Choroid plexus epithelial cell (primary cell): ENCODE data around the gene FAM120A.

Experiments
- DNase-seq: peaks from one replicate; pipeline ENCODE4 v3.0.0-alpha.2; 2010; ENCODE audit warnings: low read depth
- H3K4me3 ChIP-seq: 2 replicates; pipeline ENCODE4 v1.5.1; 2011; ENCODE audit warnings: low read depth, mild to moderate bottlenecking, control low read depth, low read length, moderate library complexity
- CTCF ChIP-seq: conservative IDR thresholded peaks from 2 replicates; pipeline ENCODE4 v1.5.1; 2011; ENCODE audit warnings: low read depth, mild to moderate bottlenecking, control low read depth, inconsistent platforms, low read length, moderate library complexity

Gene FAM120A

DNA sequence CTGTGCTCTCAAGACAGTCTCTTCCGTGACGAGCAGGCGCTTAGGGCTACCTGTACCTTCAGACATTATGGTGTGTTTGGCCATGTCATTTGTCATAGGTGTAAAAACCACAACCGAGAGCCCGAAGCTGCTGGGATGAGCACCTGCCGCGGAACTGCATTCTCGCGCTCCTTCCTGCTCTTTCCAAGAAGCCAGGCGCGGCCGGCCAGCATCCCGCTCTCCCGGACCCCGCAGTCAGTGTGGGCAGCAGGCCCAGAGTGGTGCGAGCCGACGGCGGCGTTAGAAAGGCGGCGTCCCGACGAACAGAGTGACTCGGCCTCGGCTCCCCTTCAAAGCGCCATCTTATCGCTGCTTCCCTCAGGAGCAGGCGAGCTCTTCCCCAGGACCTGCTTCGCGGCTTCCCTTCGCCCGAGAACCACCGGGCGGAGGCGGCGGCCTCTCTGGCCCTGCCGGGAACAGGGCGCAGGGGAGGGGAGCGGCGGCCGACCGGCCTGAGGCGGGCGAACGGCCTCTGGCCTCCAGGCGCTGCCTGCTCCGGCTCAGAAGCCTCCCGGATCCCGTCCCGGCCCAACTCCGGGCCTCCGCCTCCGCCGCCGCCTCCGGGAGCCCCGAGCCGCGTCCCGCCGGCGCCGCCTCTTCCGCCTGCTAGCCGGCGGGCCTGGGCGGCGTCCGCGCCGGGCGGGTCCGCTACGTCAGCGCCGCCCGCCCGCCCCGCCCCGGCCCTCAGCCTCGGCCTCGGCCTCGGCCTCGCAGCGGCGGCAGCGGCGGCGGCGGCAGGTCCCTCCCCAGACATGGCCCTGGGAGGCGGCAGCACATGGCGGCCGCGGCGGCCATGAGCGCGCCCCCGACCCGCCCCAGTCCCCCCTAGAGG lies at the start of gene FAM120A:
Gene FAM120A (plus strand): TSS at position 741 of the 871 bp plus-strand sequence. CDS start 231 bp downstream, outside the sequence.
- peak; percentile 75 for DNase-seq
- peak within 1 kb of the TSS; percentile 88 for H3K4me3 ChIP-seq

DNA sequence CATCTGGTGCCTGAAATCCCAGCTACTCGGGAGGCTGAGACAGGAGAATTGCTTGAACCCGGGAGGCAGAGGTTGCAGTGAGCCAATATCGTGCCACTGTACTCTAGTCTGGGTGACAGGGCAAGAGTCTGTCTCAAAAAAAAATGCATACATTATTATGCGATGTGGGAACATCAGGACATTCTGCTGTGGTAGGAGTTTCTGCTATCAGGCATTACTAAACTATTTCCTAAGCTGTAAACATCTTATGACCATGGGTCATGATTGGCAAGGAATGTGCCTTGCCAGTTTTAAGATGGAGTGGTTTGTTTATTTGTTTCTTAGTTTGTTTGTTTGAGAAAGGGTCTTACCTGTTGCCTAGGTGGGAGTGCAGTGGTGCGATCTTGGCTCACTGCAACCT lies 45.1 kb upstream of the FAM120A start:
- no peak for TF ChIP-seq CTCF
- no peak for DNase-seq
- H3K4me3 ChIP-seq: no peak overlapping the region

More for the DNA sequence above, at the start of gene FAM120A:
- no peak for TF ChIP-seq CTCF

- DNase-seq: no peak
- no peak overlapping the region for H3K4me3 ChIP-seq
- TF ChIP-seq CTCF: no peak
Measured at GRCh38 chr9:93413530-93413929, 38.0 kb upstream of the FAM120A start.

GRCh38 chr9:93415176-93415690 lies 36.3 kb upstream of the FAM120A start:
- H3K4me3 ChIP-seq: no peak overlapping the region
- TF ChIP-seq CTCF: no peak
- no peak for DNase-seq

GRCh38 chr9:93416530-93417235 lies 34.8 kb upstream of the FAM120A start:
- H3K4me3 ChIP-seq: no peak overlapping the region
- TF ChIP-seq CTCF: no peak
- DNase-seq: no peak

DNA sequence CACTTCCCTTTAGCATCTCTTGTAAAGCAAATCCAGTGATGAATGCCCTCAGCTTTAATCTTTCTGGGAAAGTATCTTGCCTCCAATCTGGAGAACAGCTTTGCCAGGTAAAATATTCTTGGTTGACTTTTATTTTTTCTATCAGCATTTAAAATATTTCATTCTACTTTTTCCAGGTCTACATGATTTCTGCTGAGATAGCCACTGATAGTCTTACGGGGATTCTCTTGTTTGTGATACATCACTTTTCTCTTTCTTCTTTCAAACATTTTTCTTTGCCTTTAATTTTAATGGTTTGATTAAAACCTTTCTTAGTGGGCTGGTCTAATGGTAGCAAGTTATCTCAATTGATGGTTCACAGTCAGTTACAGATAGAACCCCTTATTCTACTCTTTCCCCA lies 33.9 kb upstream of the FAM120A start:
- DNase-seq: no peak
- no peak for TF ChIP-seq CTCF
- H3K4me3 ChIP-seq: no peak overlapping the region
